K562 (cell line): ENCODE measurements around the gene TMEM132E. TPM values are rescaled to one million over a fixed set of nuclear protein-coding genes. Genes with fewer than 3 reads are reported as not detected.

Source experiments
- ATAC-seq: fragments of 200-7000 bp; cut with Tn5 transposase; 3 replicates; pipeline ENCODE4 v1.9.1; 2020; ENCODE audit warnings: moderate library complexity
- BruUV-seq: library from RNA; stranded (reverse); fragments of 400-500 nt; replicated peaks from 2 replicates; lab custom pipeline; 2021; lab: Mats Ljungman, UMichigan
- CTCF ChIA-PET: fragments of 300-600 bp; formaldehyde crosslinking; extraction: SDS; loops from one replicate; lab custom pipeline; 2021; ENCODE audit warnings: low intra/inter-chr PET ratio; lab: Yijun Ruan, JAX
- POLR2A ChIA-PET: fragments of 300-600, 350-650 bp; sonication (Branson Sonifier 250); formaldehyde crosslinking; extraction: SDS; loops from one replicate; lab custom pipeline; 2021; ENCODE audit warnings: antibody characterized with exemption, inconsistent platforms; lab: Yijun Ruan, JAX
- DNase-seq, 4 experiments: peaks; one replicate each; pipeline versions ENCODE4 v3.0.0 to v3.0.0-alpha.2; 2011 to 2018; ENCODE audit warnings: low spot score in 3 of 4, mixed read lengths in 3 of 4; ENCODE audit errors: extremely low read depth in 1 of 4
- FAIRE-seq: peaks from 2 replicates; lab custom pipeline; 2011; peaks lifted over from hg19 to GRCh38; lab: Jason Lieb, UNC
- H2AFZ ChIP-seq: 2 replicates; pipeline ENCODE4 v1.6.0; 2011; ENCODE audit warnings: low read depth, low read length, control low read depth, inconsistent platforms
- H3K27ac ChIP-seq: fragments of 200-600 bp; 3 replicates; pipeline ENCODE4 v1.8.0; 2011; ENCODE audit warnings: low read depth, mild to moderate bottlenecking, control low read depth, inconsistent platforms, low read length, moderate library complexity, mixed read lengths; ENCODE audit errors: extremely low read depth
- H3K27me3 ChIP-seq, 2 experiments: fragments of 300-600 bp in 1 of 2; 2 replicates in 1 of 2; 3 replicates in 1 of 2; pipeline versions ENCODE4 v1.6.0 to v1.8.0; 2011; ENCODE audit warnings: inconsistent platforms in 2 of 2, low read length in 2 of 2, mild to moderate bottlenecking in 1 of 2, mixed read lengths in 1 of 2, moderate library complexity in 1 of 2; ENCODE audit not compliant: control insufficient read depth in 2 of 2, insufficient read depth in 2 of 2
- H3K36me3 ChIP-seq: fragments of 300-600 bp; 3 replicates; pipeline ENCODE4 v1.8.0; 2011; ENCODE audit warnings: mild to moderate bottlenecking, low read length, inconsistent platforms; ENCODE audit not compliant: control insufficient read depth, insufficient read depth
- H3K4me1 ChIP-seq, 2 experiments: fragments of 200-600 bp in 1 of 2; replicated peaks in 1 of 2; 2 replicates in 1 of 2; 3 replicates in 1 of 2; pipeline versions ENCODE4 v1.5.1 to v1.8.0; 2011; ENCODE audit warnings: inconsistent platforms in 2 of 2, low read length in 2 of 2, mild to moderate bottlenecking in 1 of 2, mixed read lengths in 1 of 2, moderate library complexity in 1 of 2; ENCODE audit not compliant: control insufficient read depth in 2 of 2, insufficient read depth in 2 of 2
- H3K4me2 ChIP-seq: 2 replicates; pipeline ENCODE4 v1.6.1; 2011; ENCODE audit warnings: low read length, control low read depth, inconsistent platforms, mixed read lengths; ENCODE audit not compliant: insufficient read depth
- H3K4me3 ChIP-seq: fragments of 200-600 bp; sonication (generic), shearing (Covaris generic); 2 replicates; pipeline ENCODE4 v1.5.1; 2016; ENCODE audit warnings: control low read depth, inconsistent platforms
- H3K79me2 ChIP-seq: fragments of 200-600 bp; 3 replicates; pipeline ENCODE4 v1.8.0; 2011; ENCODE audit warnings: low read length, inconsistent platforms; ENCODE audit not compliant: control insufficient read depth, insufficient read depth
- H3K9ac ChIP-seq, 2 experiments: 2 replicates each; pipeline versions ENCODE4 v1.6.0 to v1.6.1; 2011; ENCODE audit warnings: low read depth in 2 of 2, low read length in 2 of 2, control low read depth in 1 of 2, inconsistent platforms in 1 of 2, mild to moderate bottlenecking in 1 of 2, mixed read lengths in 1 of 2; ENCODE audit not compliant: insufficient read depth in 1 of 2
- H3K9me1 ChIP-seq: one replicate; pipeline ENCODE4 v1.6.0; 2011; ENCODE audit warnings: inconsistent platforms, mild to moderate bottlenecking, low read length, moderate library complexity; ENCODE audit not compliant: control insufficient read depth, insufficient read depth
- H3K9me3 ChIP-seq: replicated peaks from 2 replicates; pipeline ENCODE4 v1.5.1; 2011; ENCODE audit warnings: low read depth, low read length, inconsistent platforms; ENCODE audit not compliant: control insufficient read depth, insufficient read depth
- H4K20me1 ChIP-seq: replicated peaks from 2 replicates; pipeline ENCODE4 v1.6.1; 2011; ENCODE audit warnings: low read length, inconsistent platforms, mixed read lengths; ENCODE audit not compliant: control insufficient read depth, insufficient read depth
- ELF1 ChIP-seq: fragments of 200-800 bp; sonication (Bioruptor generic); IDR thresholded peaks from 2 replicates; pipeline ENCODE4 v1.6.1; 2016; ENCODE audit warnings: missing genetic modification characterization, missing compliant biosample characterization
- ELF4 ChIP-seq: fragments of 450-650 bp; formaldehyde crosslinking; IDR thresholded peaks from 2 replicates; pipeline ENCODE4 v1.4.0; 2022; ENCODE audit warnings: missing genetic modification characterization
- MTA2 ChIP-seq: fragments of 450-650 bp; IDR thresholded peaks from 2 replicates; pipeline ENCODE4 v1.6.1; 2016; ENCODE audit warnings: low read depth
- POLR3A ChIP-seq: IDR thresholded peaks from 2 replicates; pipeline ENCODE4 v1.6.1; 2011; ENCODE audit warnings: borderline replicate concordance, mild to moderate bottlenecking, moderate library complexity; ENCODE audit not compliant: insufficient read length, insufficient read depth; ENCODE audit errors: extremely low read depth
- SMARCC2 ChIP-seq: fragments of 450-650 bp; IDR thresholded peaks from 2 replicates; pipeline ENCODE4 v1.6.1; 2017; ENCODE audit warnings: antibody characterized with exemption, moderate library complexity, mild to moderate bottlenecking, low read depth
- TAF7 ChIP-seq: fragments of 450-650 bp; IDR thresholded peaks from 2 replicates; pipeline ENCODE4 v1.6.1; 2016; ENCODE audit warnings: missing genetic modification characterization, missing compliant biosample characterization
- TSC22D4 ChIP-seq: fragments of 450-650 bp; IDR thresholded peaks from 2 replicates; pipeline ENCODE4 v1.6.1; 2016; ENCODE audit warnings: missing genetic modification characterization, missing biosample characterization, control low read depth
- ZNF23 ChIP-seq: fragments of 250-450 bp; sonication (Bioruptor Pico); IDR thresholded peaks from 2 replicates; pipeline ENCODE4 v1.4.0; 2020; ENCODE audit warnings: mild to moderate bottlenecking
- WGBS: fragments of 100-300 bp; shearing (Covaris generic); methylation state at CpG from one replicate; pipeline ENCODE4 v1.1.6; 2016; ENCODE audit warnings: low coverage, mixed read lengths; ENCODE audit not compliant: insufficient coverage; ENCODE audit errors: missing lambda C conversion rate; 5-methylcytosine and 5-hydroxymethylcytosine counted together
- in situ Hi-C: fragments of 300-500 bp; cut with MboI; formaldehyde crosslinking; loops from 4 replicates; pipeline ENCODE4 v1.15.0; 2018; ENCODE audit warnings: inconsistent platforms, mixed read lengths
- intact Hi-C: fragments of 100-400 bp; cut with micrococcal nuclease; formaldehyde crosslinking; loops from 2 replicates; pipeline ENCODE4 v1.14.2; 2022
- polyA plus RNA-seq, 8 experiments: library from polyadenylated mRNA; depleted of rRNA in 4 of 8; stranded (reverse) in 5 of 8; unstranded in 3 of 8; fragments of >200 nt; fragmentation: Nextera tagmentation in 2 of 8; fragmentation: Illumina TruSeq in 1 of 8; extraction: Ambion mirVana in 2 of 8; extraction: Trizol in 1 of 8; gene quantifications; 2 replicates each; pipeline versions ENCODE4 v1.2.1 to v1.2.3, GENCODE V29; 2011 to 2014; ENCODE audit warnings: inconsistent platforms in 1 of 8, missing spikeins in 1 of 8
- total RNA-seq, 7 experiments: library from RNA; depleted of rRNA in 6 of 7; stranded (reverse); fragments of >200 nt in 6 of 7; fragmentation: Illumina TruSeq in 2 of 7; extraction: Trizol in 2 of 7; gene quantifications; 2 replicates each; pipeline versions ENCODE4 v1.2.1 to v1.2.3, GENCODE V29; 2011 to 2021; ENCODE audit warnings: low replicate concordance in 1 of 7
- TF ChIP-seq, protein P1 (sequence below): fragments of 250-450 bp; sonication (Bioruptor Pico); IDR thresholded peaks from 2 replicates; pipeline ENCODE4 v1.8.0; 2021; ENCODE audit warnings: moderate library complexity, mild to moderate bottlenecking, inconsistent platforms
- TF ChIP-seq, protein P2 (sequence below): sonication (generic); formaldehyde crosslinking; IDR thresholded peaks from 2 replicates; pipeline ENCODE4 v1.9.0; 2022; ENCODE audit warnings: mild to moderate bottlenecking, missing genetic modification reagents
- TF ChIP-seq, protein P3 (sequence below): sonication (generic); formaldehyde crosslinking; IDR thresholded peaks from 2 replicates; pipeline ENCODE4 v1.8.0; 2022; ENCODE audit warnings: mild to moderate bottlenecking, low read depth, missing genetic modification reagents
- TF ChIP-seq, protein P4 (sequence below): fragments of 450-650 bp; IDR thresholded peaks from 2 replicates; pipeline ENCODE4 v1.6.1; 2014; ENCODE audit warnings: low read depth, mild to moderate bottlenecking, moderate library complexity, borderline replicate concordance

Gene TMEM132E
- total and polyA plus RNA-seq, 9 of the 15 experiments (the other 6 are each of a cell fraction or from before 2014, with no cell fraction given), result not detected

DNA sequence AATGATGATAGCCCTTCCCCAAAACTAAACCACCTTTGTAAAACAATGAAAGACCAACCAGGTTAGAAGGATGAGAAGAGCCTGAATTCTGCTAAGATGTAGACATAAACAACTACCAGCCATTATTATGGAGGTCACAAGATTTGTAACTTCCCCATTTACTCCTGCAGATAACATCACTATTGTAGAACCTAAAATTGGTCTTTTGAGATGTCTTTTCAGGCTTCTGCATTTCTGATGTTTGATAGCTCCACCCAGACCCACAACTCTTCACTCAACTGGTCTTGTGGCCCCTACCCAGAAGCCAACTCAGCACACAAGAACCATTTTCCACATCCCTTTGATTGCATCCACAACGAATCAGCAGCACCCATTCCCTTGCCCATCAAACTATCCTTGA is 100.8 kb downstream of the TMEM132E start:
- H2AFZ ChIP-seq, result no peak overlapping the region
- POLR2A ChIA-PET, result no interaction called here
- no peaks in the 10 kb centered on the region for H3K36me3 ChIP-seq
- H3K4me1 ChIP-seq, result no peaks in the 10 kb centered on the region
- in situ Hi-C loops, result no loop called here
- 0% methylated on average over 1 of the region's 1 CpG for WGBS
- H3K4me3 ChIP-seq, result no peak overlapping the region
- CTCF ChIA-PET, result no interaction called here
- H4K20me1 ChIP-seq, result no peaks in the 10 kb centered on the region
- H3K9me1 ChIP-seq, result no peaks in the 10 kb centered on the region
- TF ChIP-seq, protein P1, sequence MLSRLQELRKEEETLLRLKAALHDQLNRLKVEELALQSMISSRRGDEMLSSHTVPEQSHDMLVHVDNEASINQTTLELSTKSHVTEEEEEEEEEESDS (CRISPR knock-in tag), result no peak
- TF ChIP-seq ELF4 (CRISPR knock-in tag), result no peak
- no peak for TF ChIP-seq POLR3A
- H3K27me3 ChIP-seq, result no peaks in the 10 kb centered on the region
- no peak overlapping the region for H3K4me2 ChIP-seq
- H3K9ac ChIP-seq, result no peak overlapping the region
- DNase-seq (no peak), ATAC-seq (no peak), FAIRE-seq (no peak)
- intact Hi-C loops, result no loop called here
- no peaks in the 10 kb centered on the region for H3K79me2 ChIP-seq
- BruUV-seq, result no TSS peak
- H3K27ac ChIP-seq, result no peak overlapping the region
- H3K9me3 ChIP-seq, result no peaks in the 10 kb centered on the region

DNA sequence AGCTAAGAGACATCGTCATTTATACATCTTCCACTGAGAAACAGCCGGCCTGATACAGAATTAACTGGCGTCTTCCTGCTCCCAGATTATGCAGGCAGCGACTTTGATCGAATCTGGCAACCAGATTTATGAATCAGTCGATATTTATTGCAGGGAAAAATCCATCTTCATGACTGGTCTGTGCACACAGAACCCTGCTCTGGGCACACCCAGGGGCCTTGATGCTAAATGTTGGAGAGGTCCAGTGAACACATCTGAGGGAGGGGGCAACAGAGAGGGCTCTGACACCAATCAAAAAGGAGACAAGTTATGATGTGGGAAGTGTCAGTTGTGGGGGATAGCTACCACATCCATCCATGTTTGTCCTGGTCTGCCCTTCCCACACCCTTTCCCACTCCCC is 102.9 kb downstream of the TMEM132E start:
- no peaks in the 10 kb centered on the region; a peak in 1 of 5 replicates for H3K27me3 ChIP-seq
- H3K36me3 ChIP-seq, result no peaks in the 10 kb centered on the region
- H3K4me3 ChIP-seq, result no peak overlapping the region
- no peaks in the 10 kb centered on the region for H3K4me1 ChIP-seq
- 0% methylated on average over 6 of the region's 6 CpGs for WGBS
- H3K9ac ChIP-seq, result no peak overlapping the region
- TF ChIP-seq TAF7 (tag), result no peak
- TF ChIP-seq MTA2, result no peak
- TF ChIP-seq, protein P2, sequence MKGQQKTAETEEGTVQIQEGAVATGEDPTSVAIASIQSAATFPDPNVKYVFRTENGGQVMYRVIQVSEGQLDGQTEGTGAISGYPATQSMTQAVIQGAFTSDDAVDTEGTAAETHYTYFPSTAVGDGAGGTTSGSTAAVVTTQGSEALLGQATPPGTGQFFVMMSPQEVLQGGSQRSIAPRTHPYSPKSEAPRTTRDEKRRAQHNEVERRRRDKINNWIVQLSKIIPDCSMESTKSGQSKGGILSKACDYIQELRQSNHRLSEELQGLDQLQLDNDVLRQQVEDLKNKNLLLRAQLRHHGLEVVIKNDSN (CRISPR knock-in tag), result no peak
- TF ChIP-seq, protein P3, sequence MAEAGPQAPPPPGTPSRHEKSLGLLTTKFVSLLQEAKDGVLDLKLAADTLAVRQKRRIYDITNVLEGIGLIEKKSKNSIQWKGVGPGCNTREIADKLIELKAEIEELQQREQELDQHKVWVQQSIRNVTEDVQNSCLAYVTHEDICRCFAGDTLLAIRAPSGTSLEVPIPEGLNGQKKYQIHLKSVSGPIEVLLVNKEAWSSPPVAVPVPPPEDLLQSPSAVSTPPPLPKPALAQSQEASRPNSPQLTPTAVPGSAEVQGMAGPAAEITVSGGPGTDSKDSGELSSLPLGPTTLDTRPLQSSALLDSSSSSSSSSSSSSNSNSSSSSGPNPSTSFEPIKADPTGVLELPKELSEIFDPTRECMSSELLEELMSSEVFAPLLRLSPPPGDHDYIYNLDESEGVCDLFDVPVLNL (CRISPR knock-in tag), result no peak
- TF ChIP-seq ZNF23, result no peak
- TF ChIP-seq ELF4 (CRISPR knock-in tag), result no peak
- no peak for TF ChIP-seq TSC22D4 (tag)
- no peak for TF ChIP-seq ELF1 (tag)
- TF ChIP-seq, protein P4, sequence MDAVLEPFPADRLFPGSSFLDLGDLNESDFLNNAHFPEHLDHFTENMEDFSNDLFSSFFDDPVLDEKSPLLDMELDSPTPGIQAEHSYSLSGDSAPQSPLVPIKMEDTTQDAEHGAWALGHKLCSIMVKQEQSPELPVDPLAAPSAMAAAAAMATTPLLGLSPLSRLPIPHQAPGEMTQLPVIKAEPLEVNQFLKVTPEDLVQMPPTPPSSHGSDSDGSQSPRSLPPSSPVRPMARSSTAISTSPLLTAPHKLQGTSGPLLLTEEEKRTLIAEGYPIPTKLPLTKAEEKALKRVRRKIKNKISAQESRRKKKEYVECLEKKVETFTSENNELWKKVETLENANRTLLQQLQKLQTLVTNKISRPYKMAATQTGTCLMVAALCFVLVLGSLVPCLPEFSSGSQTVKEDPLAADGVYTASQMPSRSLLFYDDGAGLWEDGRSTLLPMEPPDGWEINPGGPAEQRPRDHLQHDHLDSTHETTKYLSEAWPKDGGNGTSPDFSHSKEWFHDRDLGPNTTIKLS, result no peak
- no peak for TF ChIP-seq SMARCC2
- TF ChIP-seq, all 486 proteins: peak for 0
- Histone ChIP-seq H3K27ac (no peak overlapping the region), H3K79me2 (no peaks in the 10 kb centered on the region), H2AFZ (no peak overlapping the region), H3K9me1 (no peaks in the 10 kb centered on the region), H3K4me2 (no peak overlapping the region), H4K20me1 (no peaks in the 10 kb centered on the region), H3K9me3 (no peaks in the 10 kb centered on the region)
- no peak for FAIRE-seq
- in situ Hi-C loops (no loop called here), intact Hi-C loops (no loop called here)
- no peak for ATAC-seq
- BruUV-seq, result no TSS peak
- no peak for DNase-seq
- ChIA-PET CTCF (no interaction called here), POLR2A (interaction anchor here (0.8 kb wide), 1 partner anchor 34 kb away, joined by 3 read pairs; no protein-coding TSS in a partner anchor)
